Naive thymus-derived CD4-positive, alpha-beta T cell (primary cell): Measurements from ENCODE around the gene ZFYVE28. TPM values are rescaled to one million over a fixed set of nuclear protein-coding genes. Genes with fewer than 3 reads are reported as not detected.
"Not testable (repeated sequence)": the region's sequence is repeated elsewhere in the genome, so short reads cannot be mapped to it uniquely, and the experiment has no call there.

ENCODE experiments used
- ATAC-seq: fragments of 150-1000 bp; cut with Tn5 transposase; 2 replicates; pipeline ENCODE4 v1.10.0; 2021; ENCODE audit warnings: mild to moderate bottlenecking, moderate library complexity
- CTCF ChIA-PET: fragments of 350-600 bp; sonication (Branson Sonifier 250); formaldehyde crosslinking; loops from one replicate; lab custom pipeline; 2021; ENCODE audit warnings: antibody characterized with exemption; lab: Charles Lee
- POLR2A ChIA-PET: fragments of 350-600 bp; sonication (Branson Sonifier 250); formaldehyde crosslinking; loops from one replicate; lab custom pipeline; 2021; ENCODE audit warnings: antibody characterized with exemption, inconsistent platforms; lab: Charles Lee
- DNase-seq, 9 donors: peaks; one replicate each; pipeline versions ENCODE4 v3.0.0 to v3.0.0-alpha.2; 2020 to 2022; ENCODE audit warnings: mixed read lengths in 1 of 9
- H3K27ac ChIP-seq: one replicate; pipeline ENCODE4 v1.7.0; 2013; ENCODE audit warnings: mild to moderate bottlenecking, low read depth, low read length, moderate library complexity
- H3K27me3 ChIP-seq, 2 donors: one replicate each; pipeline ENCODE4 v1.7.0; 2013; ENCODE audit warnings: low read length in 2 of 2, mild to moderate bottlenecking in 2 of 2, moderate library complexity in 2 of 2; ENCODE audit not compliant: control insufficient read depth in 2 of 2, insufficient read depth in 2 of 2
- H3K36me3 ChIP-seq, 3 experiments: 1 replicate in 2 of 3; 2 replicates in 1 of 3; pipeline ENCODE4 v1.7.0; 2013; ENCODE audit warnings: low read length in 3 of 3, mild to moderate bottlenecking in 3 of 3, moderate library complexity in 1 of 3; ENCODE audit not compliant: insufficient read depth in 3 of 3, control insufficient read depth in 2 of 3
- H3K4me1 ChIP-seq, 2 donors: one replicate each; pipeline ENCODE4 v1.7.0; 2013; ENCODE audit warnings: low read length in 2 of 2, mild to moderate bottlenecking in 2 of 2, moderate library complexity in 1 of 2; ENCODE audit not compliant: control insufficient read depth in 2 of 2, insufficient read depth in 2 of 2
- H3K4me3 ChIP-seq: 2 replicates; pipeline ENCODE4 v1.7.0; 2013; ENCODE audit warnings: mild to moderate bottlenecking, low read length
- H3K9me3 ChIP-seq, 3 experiments: 1 replicate in 2 of 3; 2 replicates in 1 of 3; pipeline ENCODE4 v1.7.0; 2013; ENCODE audit warnings: low read length in 3 of 3; ENCODE audit not compliant: control insufficient read depth in 2 of 3
- H3K27ac Mint-ChIP-seq, 9 donors: one replicate each; pipeline ENCODE4 v1.8.0; 2020 to 2022; ENCODE audit warnings: mixed read lengths in 9 of 9, mild to moderate bottlenecking in 8 of 9, moderate library complexity in 5 of 9, inconsistent platforms in 2 of 9
- H3K27me3 Mint-ChIP-seq, 5 donors: one replicate each; pipeline ENCODE4 v1.8.0; 2021 to 2022; ENCODE audit warnings: mixed read lengths in 5 of 5, mild to moderate bottlenecking in 1 of 5
- H3K36me3 Mint-ChIP-seq, 5 donors: one replicate each; pipeline ENCODE4 v1.8.0; 2020 to 2022; ENCODE audit warnings: mixed read lengths in 5 of 5, mild to moderate bottlenecking in 3 of 5, inconsistent platforms in 1 of 5
- H3K4me1 Mint-ChIP-seq, 7 donors: one replicate each; pipeline ENCODE4 v1.8.0; 2020 to 2022; ENCODE audit warnings: mixed read lengths in 7 of 7, mild to moderate bottlenecking in 3 of 7, inconsistent platforms in 1 of 7
- H3K4me3 Mint-ChIP-seq, 10 donors: one replicate each; pipeline ENCODE4 v1.8.0; 2020 to 2022; ENCODE audit warnings: mild to moderate bottlenecking in 10 of 10, mixed read lengths in 10 of 10, moderate library complexity in 6 of 10, inconsistent platforms in 2 of 10
- H3K9me3 Mint-ChIP-seq, 11 donors: one replicate each; pipeline ENCODE4 v1.8.0; 2020 to 2022; ENCODE audit warnings: mixed read lengths in 11 of 11, mild to moderate bottlenecking in 4 of 11, inconsistent platforms in 1 of 11, moderate library complexity in 1 of 11
- intact Hi-C, 2 donors: fragments of 100-400 bp; cut with micrococcal nuclease; formaldehyde crosslinking; loops; one replicate each; pipeline ENCODE4 v1.15.1; 2023
- polyA plus RNA-seq, 2 donors: library from polyadenylated mRNA; unstranded; fragments of 300-500 nt; fragmentation: Illumina TruSeq; gene quantifications; one replicate each; pipeline ENCODE4 v1.2.3, GENCODE V29; 2021
- total RNA-seq, 6 experiments: library from RNA in 5 of 6; stranded (reverse) in 5 of 6; gene quantifications; 1 replicate in 5 of 6; 2 replicates in 1 of 6; pipeline ENCODE4 v1.2.3 and lab custom pipeline; 2021 to 2026

ZFYVE28 gene
- total RNA-seq (10 to 100 TPM; 15.2 to 26.5 (median 16.1) TPM), polyA plus RNA-seq (1 to 10 TPM; 6.1 to 7.4 TPM), total RNA-seq (lab: John Stamatoyannopoulos, UW) (20.2 reads per million, percentile 50 among the genes with 10 or more reads in this experiment)

DNA sequence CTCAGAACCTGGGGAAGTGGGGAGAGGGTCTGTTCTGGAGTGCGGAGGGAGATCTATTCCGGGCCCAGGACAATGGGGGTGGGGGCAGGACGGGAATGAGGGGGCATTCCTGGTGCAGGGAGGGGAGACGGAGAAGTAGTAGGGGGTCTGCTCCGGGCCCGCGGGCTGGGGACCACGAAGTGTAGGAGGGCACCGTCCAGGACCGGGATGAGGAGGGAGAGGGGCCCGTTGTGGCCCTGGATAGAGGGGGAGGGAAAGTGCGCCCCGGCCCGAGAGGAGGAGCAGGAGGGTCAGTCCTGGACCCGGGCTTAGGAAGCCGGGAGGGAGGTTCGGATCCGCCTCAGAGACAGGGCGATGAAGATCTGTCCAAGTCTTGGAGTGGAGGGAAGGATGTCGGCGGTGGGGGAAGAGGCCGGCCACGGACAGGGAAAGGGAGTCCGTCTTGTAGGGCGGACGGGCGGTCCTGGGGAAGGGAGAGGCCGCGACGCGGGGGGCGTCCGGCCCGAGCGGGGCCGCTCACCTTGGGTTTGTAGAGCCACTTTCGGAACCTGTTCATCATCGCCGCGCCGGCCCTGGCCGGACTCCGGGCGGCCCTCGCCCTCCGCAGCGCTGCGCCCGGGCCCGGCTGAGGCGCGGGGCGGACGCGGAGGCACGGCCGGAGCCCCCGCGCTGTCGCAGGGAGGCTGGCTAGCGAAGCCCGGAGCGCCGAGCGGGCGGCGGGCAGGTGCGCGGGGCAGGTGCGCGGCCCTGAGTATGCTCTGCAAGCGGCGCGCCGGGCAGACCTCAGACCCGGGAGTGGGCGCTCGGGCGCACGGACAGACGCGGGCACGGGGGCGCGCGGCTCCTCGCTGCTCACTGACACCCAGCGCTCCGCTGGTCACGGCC lies at the start of gene ZFYVE28:
Gene ZFYVE28 (minus strand): TSS at position 881 of the 885 bp plus-strand sequence. CDS start 322 bp downstream, at position 559.
- H3K4me1 ChIP-seq: peaks cover 31 to 37% of the 10 kb centered on the region in 2 donors
- H3K27me3 ChIP-seq: no peaks in the 10 kb centered on the region
- H3K4me3 ChIP-seq: peak within 1 kb of the TSS; percentile 70
- peak within 1 kb of the TSS; percentile 85 to 98 (median 92) for H3K4me3 Mint-ChIP-seq
- no peaks in the 10 kb centered on the region for H3K9me3 ChIP-seq
- no peak for ATAC-seq
- intact Hi-C loops: loop anchor here (1.0 to 10.0 kb wide), 21 partner anchors 15 to 1483 kb away; partner anchors contain the start of genes FAM193A (in 2 of the 2), HAUS3 (in 2 of the 2), HTT (in 2 of the 2) and HTT-AS (in 2 of the 2)
- peaks cover 0 to 5% (median 0%) of the 10 kb centered on the region in 5 donors for H3K36me3 Mint-ChIP-seq
- H3K27me3 Mint-ChIP-seq: peaks cover 8 to 65% (median 13%) of the 10 kb centered on the region in 5 donors
- peak within 1 kb of the TSS; percentile 81 to 98 (median 90) for H3K27ac Mint-ChIP-seq
- H3K4me1 Mint-ChIP-seq: peaks cover 42 to 55% (median 47%) of the 10 kb centered on the region in 7 donors
- H3K9me3 Mint-ChIP-seq: peaks cover 0 to 4% (median 0%) of the 10 kb centered on the region in 11 donors
- DNase-seq: peak in 2 of 9 donors; percentile 16 to 41
- no peaks in the 10 kb centered on the region for H3K36me3 ChIP-seq
- CTCF ChIA-PET: interaction anchor here (0.8 to 1.3 kb wide), 3 partner anchors 19 to 198 kb away, joined by 3 to 5 read pairs (median 5); no protein-coding TSS in a partner anchor
- POLR2A ChIA-PET: interaction anchor here (1.4 to 2.9 kb wide), 2 partner anchors 51 to 54 kb away, joined by 4 to 11 read pairs; partner anchors contain the start of gene RNF4
- peak within 1 kb of the TSS; percentile 73 for H3K27ac ChIP-seq

GRCh38 chr4:2465544-2465943 lies 47.1 kb upstream of the ZFYVE28 start:
- CTCF ChIA-PET: interaction anchor here (1.3 to 2.6 kb wide), 2 partner anchors 34 to 245 kb away, joined by 3 to 10 read pairs; no protein-coding TSS in a partner anchor
- Mint-ChIP-seq H3K36me3 (peaks cover 0 to 11% (median 0%) of the 10 kb centered on the region in 5 donors), H3K4me1 (peaks cover 23 to 43% (median 34%) of the 10 kb centered on the region in 7 donors), H3K27me3 (peaks cover 0 to 27% (median 3%) of the 10 kb centered on the region in 5 donors), H3K4me3 (peak overlapping the region in 1 of 10 donors; percentile 7), H3K27ac (peak overlapping the region in 2 of 9 donors; percentile 46)
- not testable (repeated sequence) for H3K9me3 ChIP-seq, H3K36me3 ChIP-seq, DNase-seq, H3K27me3 ChIP-seq, ATAC-seq, H3K4me3 ChIP-seq, H3K27ac ChIP-seq, H3K9me3 Mint-ChIP-seq
- POLR2A ChIA-PET: interaction anchor here (0.6 to 1.9 kb wide), 3 partner anchors 20 to 80 kb away, joined by 3 to 4 read pairs (median 3); partner anchors contain the start of gene FAM193A
- peaks cover 12 to 20% of the 10 kb centered on the region in 2 donors for H3K4me1 ChIP-seq
- intact Hi-C loops: loop anchor here (5.0 kb wide), 2 partner anchors 37 to 608 kb away; partner anchors contain the start of gene LETM1 (in 1 of the 2)

DNA sequence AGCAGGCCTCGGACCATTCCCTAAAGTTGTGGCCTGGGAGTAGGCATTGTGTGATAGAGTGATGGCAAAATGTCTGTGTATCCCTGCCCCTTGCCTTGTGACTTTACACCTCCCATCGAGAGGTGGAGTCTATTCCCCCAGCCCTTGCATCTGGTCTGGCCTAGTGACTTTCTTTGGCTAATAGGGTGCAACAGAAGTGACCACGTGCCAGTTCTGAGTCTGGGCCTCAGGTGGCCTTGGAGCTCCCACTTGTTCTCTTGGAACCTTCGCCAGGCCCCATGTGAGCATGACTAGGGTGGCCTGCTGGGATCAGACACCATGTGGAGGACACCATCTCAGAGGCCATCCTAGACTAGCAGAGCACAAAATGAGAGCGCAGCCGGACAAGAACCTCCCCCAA lies 46.6 kb upstream of the ZFYVE28 start:
- Mint-ChIP-seq H3K36me3 (peaks cover 0 to 5% (median 0%) of the 10 kb centered on the region in 5 donors), H3K27ac (peak overlapping the region in 2 of 9 donors; percentile 32 to 33), H3K27me3 (peaks cover 0 to 30% (median 3%) of the 10 kb centered on the region in 5 donors), H3K4me1 (peaks cover 18 to 38% (median 28%) of the 10 kb centered on the region in 7 donors), H3K4me3 (no peak overlapping the region), H3K9me3 (no peaks in the 10 kb centered on the region)
- intact Hi-C loops: loop anchor here (5.0 kb wide), 2 partner anchors 37 to 608 kb away; partner anchors contain the start of gene LETM1 (in 1 of the 2)
- ATAC-seq (no peak), DNase-seq (no peak)
- no peak overlapping the region for H3K27ac ChIP-seq
- H3K4me3 ChIP-seq: no peak overlapping the region
- H3K9me3 ChIP-seq: no peaks in the 10 kb centered on the region
- no peaks in the 10 kb centered on the region for H3K27me3 ChIP-seq
- ChIA-PET POLR2A (interaction anchor here (0.5 to 1.9 kb wide), 4 partner anchors 20 to 181 kb away, joined by 3 to 4 read pairs (median 3); partner anchors contain the start of gene FAM193A), CTCF (interaction anchor here (1.3 to 2.6 kb wide), 2 partner anchors 34 to 245 kb away, joined by 3 to 10 read pairs; no protein-coding TSS in a partner anchor)
- peaks cover 7 to 15% of the 10 kb centered on the region in 2 donors for H3K4me1 ChIP-seq
- H3K36me3 ChIP-seq: peaks cover 0 to 3% (median 0%) of the 10 kb centered on the region in 3 experiments

DNA sequence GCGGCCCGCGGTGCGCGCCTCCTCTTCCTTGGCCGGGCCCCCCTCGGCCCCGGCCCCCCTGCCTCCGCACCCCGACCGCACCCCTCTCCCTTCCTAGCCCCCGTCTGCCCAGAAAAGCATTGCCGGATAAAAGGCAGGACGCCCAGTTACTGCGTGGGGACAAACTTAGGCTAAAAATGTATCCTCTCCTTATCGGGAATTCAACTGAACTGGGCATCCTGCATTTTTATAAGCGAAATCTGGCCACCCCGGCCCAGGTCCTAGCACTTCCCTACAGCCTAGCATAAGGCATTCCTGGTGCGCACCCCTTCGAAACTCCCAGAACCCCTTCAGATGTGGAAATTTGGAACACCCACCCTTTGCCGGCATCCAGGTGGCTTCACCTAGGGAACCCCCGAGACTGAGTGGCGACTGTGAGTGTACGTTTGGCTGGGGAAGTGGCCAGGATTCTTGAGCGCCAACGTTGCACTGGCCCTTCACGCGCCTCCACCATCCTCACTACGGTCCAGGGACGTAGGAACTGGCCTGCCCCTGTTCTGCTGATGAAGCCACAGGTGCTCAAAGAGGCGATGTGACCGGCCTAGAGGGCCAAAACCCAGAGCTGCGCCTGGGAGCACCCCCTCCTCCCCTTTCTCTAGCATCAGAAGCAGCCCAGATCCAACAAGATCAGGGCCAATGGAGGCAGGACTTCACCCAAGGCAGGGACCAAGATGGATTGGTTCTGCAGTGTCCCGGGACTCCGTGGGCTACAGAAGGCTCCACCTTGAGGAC lies 44.7 kb upstream of the ZFYVE28 start:
- no peaks in the 10 kb centered on the region for H3K27me3 ChIP-seq
- no peaks in the 10 kb centered on the region for H3K36me3 ChIP-seq
- Mint-ChIP-seq H3K27me3 (peaks cover 0 to 35% (median 7%) of the 10 kb centered on the region in 5 donors), H3K9me3 (no peaks in the 10 kb centered on the region), H3K27ac (peak overlapping the region in 1 of 9 donors; percentile 67), H3K4me1 (peaks cover 13 to 28% (median 21%) of the 10 kb centered on the region in 7 donors), H3K36me3 (no peaks in the 10 kb centered on the region), H3K4me3 (peak overlapping the region; percentile 36 to 85 (median 68))
- CTCF ChIA-PET: interaction anchor here (1.0 to 1.8 kb wide), 3 partner anchors 22 to 243 kb away, joined by 3 to 12 read pairs (median 3); no protein-coding TSS in a partner anchor
- H3K9me3 ChIP-seq: no peaks in the 10 kb centered on the region
- DNase-seq (no peak), ATAC-seq (no peak)
- intact Hi-C loops: loop anchor here (1.0 to 2.0 kb wide), 6 partner anchors 22 to 243 kb away; partner anchors contain the start of genes CFAP99 (in 1 of the 2), MXD4 (in 1 of the 2) and ZFYVE28 (in 1 of the 2)
- H3K4me1 ChIP-seq: peaks cover 5 to 12% of the 10 kb centered on the region in 2 donors
- H3K4me3 ChIP-seq: no peak overlapping the region
- POLR2A ChIA-PET: interaction anchor here (1.0 kb wide), 1 partner anchor 74 kb away, joined by 4 read pairs; no protein-coding TSS in a partner anchor
- H3K27ac ChIP-seq: no peak overlapping the region

GRCh38 chr4:2462218-2462991 lies 44.0 kb upstream of the ZFYVE28 start:
- H3K27me3 Mint-ChIP-seq: peaks cover 0 to 38% (median 7%) of the 10 kb centered on the region in 5 donors
- H3K9me3 Mint-ChIP-seq: no peaks in the 10 kb centered on the region
- H3K4me3 Mint-ChIP-seq: peak overlapping the region; percentile 65 to 87 (median 81)
- peaks cover 6 to 21% (median 16%) of the 10 kb centered on the region in 7 donors for H3K4me1 Mint-ChIP-seq
- H3K9me3 ChIP-seq: no peaks in the 10 kb centered on the region
- H3K27ac Mint-ChIP-seq: peak overlapping the region in 2 of 9 donors; percentile 14 to 45
- no peaks in the 10 kb centered on the region for H3K36me3 Mint-ChIP-seq
- peak; percentile 97 for ATAC-seq
- intact Hi-C loops: loop anchor here (1.0 to 2.0 kb wide), 6 partner anchors 22 to 242 kb away; partner anchors contain the start of genes CFAP99 (in 1 of the 2), MXD4 (in 1 of the 2) and ZFYVE28 (in 1 of the 2)
- ChIA-PET POLR2A (interaction anchor here (1.0 kb wide), 1 partner anchor 75 kb away, joined by 4 read pairs; no protein-coding TSS in a partner anchor), CTCF (interaction anchor here (0.6 to 1.8 kb wide), 5 partner anchors 23 to 242 kb away, joined by 3 to 12 read pairs (median 3); no protein-coding TSS in a partner anchor)
- H3K27me3 ChIP-seq: no peaks in the 10 kb centered on the region
- H3K4me1 ChIP-seq: peaks cover 0 to 5% of the 10 kb centered on the region in 2 donors
- no peaks in the 10 kb centered on the region for H3K36me3 ChIP-seq
- peak overlapping the region; percentile 44 for H3K4me3 ChIP-seq
- peak overlapping the region; percentile 41 for H3K27ac ChIP-seq
- DNase-seq: peak; percentile 42 to 76 (median 66)
